Gastroesophageal sphincter (tissue), 3 donors: Measurements from ENCODE around the gene IL6.

Source experiments
- POLR2AphosphoS5 ChIP-seq: sonication (generic); formaldehyde crosslinking; IDR thresholded peaks from one replicate; pipeline ENCODE4 v1.6.1; 2017; ENCODE audit warnings: antibody characterized with exemption
- TF ChIP-seq, protein P1 (sequence below), 4 experiments: fragments of 200-600 bp in 2 of 4; fragments of 450-650 bp in 2 of 4; sonication (generic) in 1 of 4; IDR thresholded peaks; one replicate each; pipeline ENCODE4 v1.5.1; 2017 to 2019; ENCODE audit warnings: antibody characterized with exemption in 4 of 4, mild to moderate bottlenecking in 2 of 4, moderate library complexity in 2 of 4

- TF ChIP-seq POLR2AphosphoS5 = no peak
- TF ChIP-seq, protein P1, sequence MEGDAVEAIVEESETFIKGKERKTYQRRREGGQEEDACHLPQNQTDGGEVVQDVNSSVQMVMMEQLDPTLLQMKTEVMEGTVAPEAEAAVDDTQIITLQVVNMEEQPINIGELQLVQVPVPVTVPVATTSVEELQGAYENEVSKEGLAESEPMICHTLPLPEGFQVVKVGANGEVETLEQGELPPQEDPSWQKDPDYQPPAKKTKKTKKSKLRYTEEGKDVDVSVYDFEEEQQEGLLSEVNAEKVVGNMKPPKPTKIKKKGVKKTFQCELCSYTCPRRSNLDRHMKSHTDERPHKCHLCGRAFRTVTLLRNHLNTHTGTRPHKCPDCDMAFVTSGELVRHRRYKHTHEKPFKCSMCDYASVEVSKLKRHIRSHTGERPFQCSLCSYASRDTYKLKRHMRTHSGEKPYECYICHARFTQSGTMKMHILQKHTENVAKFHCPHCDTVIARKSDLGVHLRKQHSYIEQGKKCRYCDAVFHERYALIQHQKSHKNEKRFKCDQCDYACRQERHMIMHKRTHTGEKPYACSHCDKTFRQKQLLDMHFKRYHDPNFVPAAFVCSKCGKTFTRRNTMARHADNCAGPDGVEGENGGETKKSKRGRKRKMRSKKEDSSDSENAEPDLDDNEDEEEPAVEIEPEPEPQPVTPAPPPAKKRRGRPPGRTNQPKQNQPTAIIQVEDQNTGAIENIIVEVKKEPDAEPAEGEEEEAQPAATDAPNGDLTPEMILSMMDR (IDR thresholded peaks at IDR 0.05) = no peak
Observed at GRCh38 chr7:22702516-22702915, 24.5 kb upstream of the IL6 start.
